ENCODE results near the gene SLC35B4.

- no peak for TF ChIP-seq TCF4 (CRISPR knock-in tag; IDR thresholded peaks at IDR 0.05; ENCODE audit: borderline replicate concordance)
- TF ChIP-seq, protein P1, sequence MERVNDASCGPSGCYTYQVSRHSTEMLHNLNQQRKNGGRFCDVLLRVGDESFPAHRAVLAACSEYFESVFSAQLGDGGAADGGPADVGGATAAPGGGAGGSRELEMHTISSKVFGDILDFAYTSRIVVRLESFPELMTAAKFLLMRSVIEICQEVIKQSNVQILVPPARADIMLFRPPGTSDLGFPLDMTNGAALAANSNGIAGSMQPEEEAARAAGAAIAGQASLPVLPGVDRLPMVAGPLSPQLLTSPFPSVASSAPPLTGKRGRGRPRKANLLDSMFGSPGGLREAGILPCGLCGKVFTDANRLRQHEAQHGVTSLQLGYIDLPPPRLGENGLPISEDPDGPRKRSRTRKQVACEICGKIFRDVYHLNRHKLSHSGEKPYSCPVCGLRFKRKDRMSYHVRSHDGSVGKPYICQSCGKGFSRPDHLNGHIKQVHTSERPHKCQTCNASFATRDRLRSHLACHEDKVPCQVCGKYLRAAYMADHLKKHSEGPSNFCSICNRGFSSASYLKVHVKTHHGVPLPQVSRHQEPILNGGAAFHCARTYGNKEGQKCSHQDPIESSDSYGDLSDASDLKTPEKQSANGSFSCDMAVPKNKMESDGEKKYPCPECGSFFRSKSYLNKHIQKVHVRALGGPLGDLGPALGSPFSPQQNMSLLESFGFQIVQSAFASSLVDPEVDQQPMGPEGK (CRISPR knock-in tag; IDR thresholded peaks at IDR 0.05; ENCODE audit: borderline replicate concordance): no peak
- no peak for TF ChIP-seq ARNTL (CRISPR knock-in tag; IDR thresholded peaks at IDR 0.05; ENCODE audit: borderline replicate concordance, low read depth)
- TF ChIP-seq ESRRG (CRISPR knock-in tag; IDR thresholded peaks at IDR 0.05): no peak
- TF ChIP-seq GLIS3 (CRISPR knock-in tag; IDR thresholded peaks at IDR 0.05): no peak
- TF ChIP-seq RARB (CRISPR knock-in tag; IDR thresholded peaks at IDR 0.05): no peak
- no peak for TF ChIP-seq ZNF8 (CRISPR knock-in tag; IDR thresholded peaks at IDR 0.05)
- TF ChIP-seq SNAI2 (CRISPR knock-in tag; IDR thresholded peaks at IDR 0.05): no peak
These were observed 36.7 kb upstream of the SLC35B4 start for GRCh38 chr7:134353411-134353810.

All from SK-N-SH treated with all-trans-retinoic acid at 6 μM for 48 hours (cell line).